Activated CD8-positive, alpha-beta memory T cell treated with anti-CD3 and anti-CD28 coated beads, Interleukin-2, amount 50 U/mL, for 1 hour (primary cell): Measurements from ENCODE around the gene UNC13B.
"Not testable (repeated sequence)": the region's sequence is repeated elsewhere in the genome, so short reads cannot be mapped to it uniquely, and the experiment has no call there.

ENCODE experiments used
- DNase-seq: peaks from one replicate; pipeline ENCODE4 v3.0.0-alpha.2; 2020; ENCODE audit errors: extremely low read depth

Gene UNC13B

DNA sequence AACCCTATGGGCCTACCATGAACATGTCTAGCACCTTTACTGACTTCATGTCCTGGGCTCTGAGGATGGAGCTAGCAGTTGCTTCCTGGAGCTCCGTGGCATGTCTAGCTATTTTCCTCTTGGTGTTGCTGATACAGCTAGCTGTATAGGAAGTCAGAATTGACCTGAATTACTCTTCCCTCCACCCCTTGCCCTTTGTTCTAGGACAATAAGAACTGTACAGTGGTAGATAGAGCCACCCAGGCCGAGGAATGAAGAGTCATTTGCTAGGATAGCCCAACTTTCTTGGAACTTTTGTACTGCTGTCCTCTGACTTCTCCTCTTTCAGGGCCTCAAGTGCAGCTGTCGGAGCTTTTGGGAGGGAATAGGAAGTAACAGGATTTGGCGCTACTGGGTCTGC lies 218.2 kb downstream of the UNC13B start:
- no peak for DNase-seq

DNA sequence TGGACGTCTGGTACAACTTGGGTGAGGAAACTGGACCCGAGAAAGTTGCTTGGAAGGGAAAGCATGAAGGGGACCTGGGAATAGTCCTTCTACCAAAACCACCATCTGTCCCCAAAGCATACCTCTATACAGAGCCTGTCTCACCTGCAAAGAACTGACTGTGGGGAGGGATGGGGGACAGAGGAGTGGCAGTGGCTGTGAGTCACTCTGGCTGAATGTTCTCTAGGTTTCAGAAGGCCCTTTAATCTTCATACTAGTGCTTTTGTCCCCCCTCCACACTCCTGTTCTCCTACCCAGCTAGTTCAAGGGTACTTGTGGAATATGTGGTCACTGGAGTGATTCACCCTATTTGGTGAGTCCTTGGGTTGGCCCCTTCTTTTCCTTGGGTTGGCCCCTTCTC lies 218.8 kb downstream of the UNC13B start:
- no peak for DNase-seq

DNA sequence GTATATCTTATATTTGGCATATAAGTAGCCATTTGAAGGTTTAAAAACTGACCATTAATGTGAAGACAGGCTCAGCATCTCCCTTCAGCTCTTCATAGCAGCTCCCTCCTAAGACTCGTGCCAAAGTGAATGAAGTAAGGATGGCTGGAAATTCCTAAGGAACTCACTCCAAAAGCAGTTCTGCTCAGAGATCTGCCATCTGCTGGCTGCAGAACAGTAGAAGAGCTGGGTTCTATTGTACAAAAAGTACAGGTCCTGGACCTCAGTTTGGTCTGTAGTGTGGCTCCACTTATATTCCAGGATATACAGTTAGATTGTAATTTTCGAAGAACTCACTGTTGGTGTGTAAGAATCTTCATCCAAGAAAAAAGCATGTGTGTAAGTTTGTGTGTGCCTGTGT lies 223.2 kb downstream of the UNC13B start:
- no peak for DNase-seq

DNA sequence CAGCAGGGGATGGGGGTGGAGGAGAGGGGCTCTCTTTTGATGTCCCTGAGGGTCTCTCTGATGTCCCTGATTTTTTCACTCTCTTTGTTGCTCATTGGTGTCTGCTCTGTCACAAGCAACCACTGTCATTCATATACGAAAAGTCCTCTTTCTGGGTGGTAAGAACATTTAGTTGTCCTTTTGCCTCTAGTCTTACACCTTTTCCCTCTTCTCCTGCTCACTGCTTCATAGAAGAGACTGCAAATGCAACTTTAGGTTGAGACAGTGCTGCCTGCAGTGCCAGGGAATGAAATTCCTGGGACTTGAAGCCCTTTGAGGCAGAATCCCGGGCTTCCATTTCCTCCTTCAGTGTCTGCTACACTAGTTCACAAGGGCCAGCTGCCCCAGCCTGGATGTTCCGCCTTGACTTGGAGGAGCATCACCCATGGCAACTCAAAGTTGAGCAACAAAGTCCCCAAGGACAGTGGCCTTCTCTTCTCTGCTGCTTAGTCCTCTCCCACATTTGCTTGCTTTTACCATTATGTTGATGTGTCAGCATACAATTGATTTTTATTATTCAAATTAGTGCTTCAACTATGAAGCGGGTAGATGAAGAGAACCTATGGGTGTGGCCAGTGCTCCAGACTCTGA lies 233.4 kb downstream of the UNC13B start:
- DNase-seq, result no peak

DNA sequence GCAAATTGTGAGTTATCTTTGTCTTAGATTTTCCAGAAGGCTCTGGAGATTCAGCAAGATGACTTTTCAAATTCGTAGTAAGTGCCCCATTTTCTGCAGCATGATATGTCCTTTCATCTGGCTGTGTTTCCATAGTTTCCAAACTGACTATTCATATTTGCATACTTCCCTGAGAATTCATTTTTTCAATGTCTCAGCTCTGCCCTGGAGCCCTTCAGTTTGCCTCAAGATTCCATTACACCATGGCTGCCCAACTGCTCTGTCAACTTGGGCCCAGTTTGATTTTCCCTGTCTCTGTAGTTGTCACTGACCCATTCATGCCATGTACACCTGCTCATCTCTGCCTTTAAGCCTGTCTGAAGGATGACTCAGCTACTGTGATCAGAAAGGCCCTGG lies 233.9 kb downstream of the UNC13B start:
- no peak for DNase-seq

DNA sequence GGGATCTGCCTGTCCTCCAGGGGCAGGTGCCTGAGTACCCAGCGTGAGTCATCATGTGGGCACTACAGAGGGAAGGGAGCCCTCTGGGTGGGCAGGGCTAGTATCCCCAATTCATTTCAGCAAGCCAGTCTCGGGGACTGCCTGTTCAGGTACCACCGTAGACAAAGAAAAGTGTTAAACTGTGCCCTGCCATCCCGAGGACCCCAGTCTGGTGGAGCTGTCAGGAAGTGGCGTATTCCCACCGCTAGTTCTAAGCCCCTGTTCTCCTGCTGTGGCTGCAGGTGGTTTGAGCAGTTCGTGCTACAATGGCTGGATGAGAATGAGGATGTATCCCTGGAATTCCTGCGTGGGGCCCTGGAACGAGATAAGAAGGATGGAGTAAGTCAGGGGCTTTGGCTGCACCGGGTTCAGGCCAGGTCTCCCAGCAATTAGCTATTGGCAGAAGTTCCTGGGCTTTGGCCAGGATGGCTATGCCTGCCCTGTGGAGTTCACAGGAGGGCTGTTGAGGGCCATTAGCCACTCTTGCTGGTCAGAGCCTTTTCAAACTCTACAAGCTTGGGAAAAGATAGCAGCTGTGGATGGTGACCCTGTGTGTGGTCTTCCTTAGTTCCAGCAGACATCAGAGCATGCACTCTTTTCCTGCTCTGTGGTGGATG lies 234.9 kb downstream of the UNC13B start:
- DNase-seq, result no peak

DNA sequence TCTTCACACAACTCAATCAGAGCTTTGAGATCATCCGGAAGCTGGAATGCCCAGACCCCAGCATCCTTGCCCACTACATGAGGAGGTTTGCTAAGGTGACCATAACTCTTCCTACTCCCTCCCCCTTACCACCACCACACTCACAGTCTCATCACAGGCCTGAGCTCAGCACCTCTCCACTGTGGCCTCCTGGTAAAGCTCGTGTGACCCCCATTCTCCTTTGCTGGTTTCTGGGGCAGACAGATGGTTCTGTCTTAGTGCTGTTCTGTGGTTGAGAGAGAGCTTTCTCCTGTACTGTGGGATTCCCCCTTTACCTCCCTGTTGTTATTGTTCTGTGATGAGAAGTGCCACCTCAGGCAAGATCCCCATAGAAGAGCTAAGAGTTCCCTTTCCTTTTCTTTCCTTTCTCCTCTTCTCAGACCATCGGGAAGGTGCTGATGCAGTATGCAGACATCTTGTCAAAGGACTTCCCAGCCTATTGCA lies 235.4 kb downstream of the UNC13B start:
- no peak for DNase-seq

DNA sequence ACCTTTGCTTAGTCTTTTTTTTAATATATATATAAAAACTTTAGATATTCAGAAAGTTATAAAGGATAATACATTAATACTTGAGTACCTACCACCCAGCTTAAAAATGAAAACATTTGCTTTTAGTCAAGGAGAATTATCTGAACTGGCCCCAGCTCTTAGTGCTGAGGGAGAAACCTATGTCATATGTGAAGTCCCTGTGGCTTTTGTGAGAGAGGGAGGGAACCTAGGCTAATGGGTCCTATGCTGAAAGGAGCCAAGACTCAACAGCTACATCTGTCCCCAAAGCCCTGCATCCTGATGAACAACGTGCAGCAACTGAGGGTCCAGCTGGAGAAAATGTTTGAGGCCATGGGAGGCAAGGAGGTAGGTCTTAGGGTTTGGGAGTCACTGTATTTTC lies 236.1 kb downstream of the UNC13B start:
- DNase-seq, result no peak

DNA sequence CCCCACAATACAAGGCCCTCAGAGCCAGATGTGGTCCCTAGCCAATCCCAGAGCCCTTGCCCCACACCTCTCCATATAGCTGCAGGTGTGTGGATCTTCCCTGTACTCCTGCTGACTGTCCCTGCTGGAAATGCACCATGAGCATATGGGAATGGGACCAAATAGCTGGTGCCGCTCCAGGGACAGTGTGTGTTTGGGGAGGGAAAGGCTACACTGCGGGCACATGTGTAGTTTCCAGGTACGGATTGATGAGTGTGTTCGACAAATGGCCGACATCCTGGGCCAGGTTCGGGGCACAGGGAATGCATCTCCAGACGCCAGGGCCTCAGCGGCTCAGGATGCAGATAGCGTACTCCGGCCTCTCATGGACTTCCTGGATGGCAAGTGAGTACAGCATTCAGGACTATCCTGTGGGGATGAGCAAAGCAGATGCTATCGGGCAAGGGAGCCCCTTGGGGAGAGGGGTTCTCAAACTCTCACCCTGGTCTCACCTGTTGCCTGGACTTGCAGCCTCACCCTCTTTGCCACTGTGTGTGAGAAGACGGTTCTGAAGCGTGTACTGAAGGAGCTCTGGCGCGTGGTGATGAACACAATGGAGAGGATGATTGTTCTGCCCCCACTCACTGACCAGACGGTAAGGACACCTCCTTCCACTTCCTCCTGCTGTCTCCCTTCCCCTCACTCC lies 237.0 kb downstream of the UNC13B start:
- DNase-seq, result no peak

DNA sequence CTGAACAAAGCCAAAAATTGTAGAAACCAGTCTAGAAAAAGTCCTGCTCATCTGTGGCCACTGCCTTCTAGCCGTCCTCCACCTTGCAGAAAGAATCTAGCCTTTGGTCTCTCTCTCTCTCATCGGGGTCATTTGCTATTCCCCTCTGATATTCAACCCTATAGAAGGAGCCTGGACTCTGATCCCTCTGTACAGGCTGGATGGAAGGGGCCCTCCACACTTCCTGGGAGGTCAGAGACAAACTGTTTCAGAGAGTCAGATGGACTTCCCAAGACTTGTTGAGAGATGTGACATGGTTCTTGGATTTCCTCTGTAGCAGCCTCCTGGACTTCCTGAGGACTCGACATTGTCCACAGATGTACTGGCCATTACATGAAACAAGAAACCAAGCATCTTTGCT lies 243.1 kb downstream of the UNC13B start:
- DNase-seq, result no peak

DNA sequence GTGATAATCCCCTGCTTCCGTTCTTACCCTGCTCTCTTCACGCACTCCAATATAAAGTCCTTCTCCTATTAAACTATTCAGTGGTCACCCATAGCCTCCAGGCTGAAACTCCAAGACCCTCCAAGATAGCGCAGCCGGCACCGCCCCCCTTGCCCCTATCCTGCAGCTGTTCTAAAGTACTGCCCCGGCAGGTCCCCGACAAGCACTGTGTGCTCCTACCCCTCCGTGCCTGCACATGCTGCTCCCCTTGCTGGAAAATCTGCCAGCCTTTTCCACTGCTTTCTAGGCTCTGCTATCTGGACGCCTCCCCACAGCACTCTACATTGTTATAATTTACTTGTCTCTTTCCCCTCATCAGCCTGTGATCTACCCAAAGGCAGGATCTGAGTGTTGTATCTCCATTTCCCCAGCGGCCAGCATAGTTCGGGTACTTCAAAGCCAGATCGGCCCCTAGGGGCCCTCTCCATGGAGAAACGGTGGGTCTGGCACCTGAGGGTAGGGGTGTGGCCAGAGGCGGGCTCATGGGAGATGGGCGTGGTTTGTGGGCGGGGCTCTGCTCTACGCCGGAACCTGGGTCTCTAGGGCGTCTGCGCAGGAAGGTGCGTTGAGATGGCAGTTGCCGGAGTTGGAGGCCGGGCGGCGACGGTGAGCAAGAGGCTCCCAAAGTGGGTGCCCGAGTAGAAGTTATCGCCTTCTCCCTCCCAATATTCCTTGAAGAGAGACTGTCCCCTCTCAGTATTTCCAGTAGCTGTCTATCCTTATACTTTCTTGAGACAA lies 244.6 kb downstream of the UNC13B start:
- no peak for DNase-seq

DNA sequence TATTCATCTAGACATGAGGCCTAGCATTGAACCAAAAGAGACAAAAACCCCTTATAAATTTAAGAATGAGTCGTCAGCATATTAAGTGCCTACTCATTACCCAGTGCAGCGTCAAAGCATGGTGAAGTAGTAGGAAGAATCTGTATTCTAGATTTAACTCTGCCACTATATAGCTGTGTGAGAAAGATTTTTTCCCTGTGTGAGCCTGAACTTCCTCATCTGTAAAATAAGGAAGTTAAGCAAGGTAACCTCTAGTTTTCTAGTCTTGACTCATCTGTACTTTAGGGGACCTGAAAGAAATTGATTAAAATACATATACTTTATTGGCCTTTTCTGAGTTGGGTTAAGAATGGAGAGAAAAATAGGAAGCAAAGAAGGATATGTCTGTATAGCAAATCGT lies 246.0 kb downstream of the UNC13B start:
- DNase-seq, result no peak

DNA sequence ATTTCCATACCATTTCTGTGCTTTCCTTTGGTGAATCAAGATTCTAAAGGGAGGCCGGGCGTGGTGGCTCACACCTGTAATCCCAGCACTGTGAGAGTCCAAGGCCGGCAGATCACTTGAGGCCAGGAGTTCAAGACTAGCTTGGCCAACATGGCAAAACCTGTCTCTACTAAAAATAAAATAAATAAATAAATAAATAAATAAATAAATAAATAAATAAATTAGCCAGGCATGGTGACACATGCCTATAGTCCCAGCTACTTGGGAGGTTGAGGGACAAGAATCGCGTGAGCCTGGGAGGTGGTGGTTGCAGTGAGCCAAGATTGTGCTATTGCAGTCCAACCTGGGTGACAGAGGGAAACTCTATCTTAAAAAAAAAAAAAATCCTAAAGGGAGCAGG lies 247.6 kb downstream of the UNC13B start:
- not testable (repeated sequence) for DNase-seq

DNA sequence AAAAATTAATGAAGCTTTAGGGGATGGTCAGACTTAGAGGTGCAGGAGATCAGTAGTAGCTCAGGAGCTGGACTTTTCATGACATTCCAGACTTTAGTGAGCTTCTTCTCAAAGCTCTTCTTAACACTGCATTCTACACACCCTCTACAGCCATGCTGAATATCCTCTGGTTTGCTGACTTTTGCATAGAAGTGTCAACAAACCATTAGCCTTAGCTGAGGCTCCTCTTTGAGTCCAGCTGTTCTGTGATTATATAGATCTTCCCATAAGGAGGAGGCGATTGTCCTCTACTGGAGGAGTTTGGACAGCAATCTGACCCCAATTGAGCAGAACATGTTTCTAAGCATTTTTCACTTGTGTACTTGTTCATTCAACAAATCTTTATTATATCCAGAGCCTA lies 253.1 kb downstream of the UNC13B start:
- DNase-seq, result no peak

DNA sequence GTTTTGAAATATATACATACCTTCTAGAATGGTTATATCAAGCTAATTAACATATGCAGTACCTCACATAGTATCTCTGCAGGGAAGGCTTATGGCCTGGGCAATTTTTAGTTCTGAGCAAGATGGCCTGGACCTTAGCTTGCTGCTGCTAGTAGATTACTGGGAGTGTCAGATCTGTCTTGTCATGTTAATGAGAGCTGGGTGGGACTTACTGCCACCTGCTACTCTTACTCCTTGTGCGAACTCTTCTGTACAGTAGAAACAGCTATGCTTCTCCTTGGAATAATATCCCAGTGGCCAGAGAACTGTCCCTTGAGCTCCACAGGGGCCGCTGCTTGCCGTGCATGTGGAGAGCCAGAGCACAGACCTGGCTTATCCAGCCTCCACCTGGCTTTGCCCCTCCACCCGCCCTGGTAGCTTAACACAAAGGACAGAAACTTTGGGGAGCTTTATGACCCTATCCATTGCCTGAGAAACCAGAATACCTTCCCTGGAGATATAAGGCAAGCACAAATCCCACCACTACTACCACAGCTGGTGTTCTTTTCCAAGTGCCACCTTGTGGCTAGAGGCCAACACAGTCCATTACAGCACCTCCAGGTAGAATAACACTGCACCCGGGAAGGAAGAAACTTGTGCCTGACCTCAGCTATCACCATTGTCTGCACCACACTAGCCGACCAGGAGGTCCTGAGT lies 253.7 kb downstream of the UNC13B start:
- no peak for DNase-seq

DNA sequence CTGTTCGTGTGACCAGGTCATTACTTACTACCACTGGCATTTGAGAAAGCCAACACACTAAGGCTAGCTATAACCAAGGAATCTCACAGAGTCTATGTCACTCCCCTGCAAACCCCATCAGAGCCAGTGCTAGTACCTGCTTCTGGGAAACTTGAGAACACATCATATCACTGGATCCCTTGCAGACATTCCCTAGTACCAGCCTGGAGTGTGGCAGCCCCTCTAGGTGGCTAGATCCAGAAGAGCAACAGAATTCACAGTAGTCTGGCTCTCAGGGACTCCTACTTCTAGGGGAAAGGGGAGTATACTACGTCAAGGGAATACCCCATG lies 254.3 kb downstream of the UNC13B start:
- DNase-seq, result no peak

DNA sequence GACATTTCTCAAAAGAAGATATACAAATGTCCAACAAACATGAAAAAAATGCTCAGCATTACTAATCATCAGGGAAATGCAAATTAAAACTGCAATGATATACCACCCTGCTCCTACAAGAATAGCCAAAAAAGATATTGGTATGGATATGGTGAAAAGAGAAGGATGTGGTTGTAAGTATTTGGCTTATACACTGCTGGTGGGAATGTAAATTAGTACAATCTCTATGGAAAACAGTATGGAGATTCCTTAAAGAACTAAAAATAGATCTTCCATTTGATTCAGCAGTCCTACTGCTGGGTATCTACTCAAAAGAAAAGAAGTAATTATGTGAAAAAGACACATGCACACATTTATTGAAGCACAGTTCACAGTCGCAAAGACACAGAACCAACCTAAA lies 260.5 kb downstream of the UNC13B start:
- no peak for DNase-seq

DNA sequence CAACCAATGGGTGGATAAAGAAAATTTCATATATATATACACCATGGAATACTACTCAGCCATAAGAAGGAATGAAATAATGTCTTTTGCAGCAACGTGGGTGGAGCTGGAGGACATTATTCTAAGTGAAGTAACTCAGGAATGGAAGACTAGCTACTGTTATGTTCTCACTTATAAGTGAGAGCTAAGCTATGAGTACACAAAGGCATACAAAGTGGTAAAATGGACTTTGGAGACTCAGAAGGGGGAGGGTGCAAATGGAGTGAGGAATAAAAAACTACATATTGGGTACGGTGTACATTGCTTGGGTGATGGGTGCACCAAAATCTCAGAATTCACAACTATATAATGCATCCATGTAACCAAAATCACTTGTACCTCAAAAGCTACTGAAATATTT lies 260.9 kb downstream of the UNC13B start:
- DNase-seq, result no peak

DNA sequence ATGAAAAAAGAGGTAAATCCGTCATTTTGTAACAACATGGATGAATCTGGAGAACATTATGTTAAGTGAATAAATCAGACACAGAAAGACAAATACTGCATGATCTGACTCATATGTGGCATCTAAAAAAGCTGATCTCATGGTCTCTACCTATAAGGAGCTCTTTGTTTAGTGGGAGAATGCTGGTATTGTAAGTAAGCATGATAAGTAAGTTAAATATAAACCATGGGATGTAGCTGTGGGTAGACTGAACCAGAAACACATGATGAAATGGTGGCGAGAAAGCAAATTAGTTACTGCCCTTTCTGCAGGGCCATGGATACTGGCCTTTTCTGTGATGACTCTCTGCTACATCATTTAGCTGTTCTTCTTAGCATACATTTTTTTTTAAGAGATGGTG lies 261.7 kb downstream of the UNC13B start:
- DNase-seq, result no peak

DNA sequence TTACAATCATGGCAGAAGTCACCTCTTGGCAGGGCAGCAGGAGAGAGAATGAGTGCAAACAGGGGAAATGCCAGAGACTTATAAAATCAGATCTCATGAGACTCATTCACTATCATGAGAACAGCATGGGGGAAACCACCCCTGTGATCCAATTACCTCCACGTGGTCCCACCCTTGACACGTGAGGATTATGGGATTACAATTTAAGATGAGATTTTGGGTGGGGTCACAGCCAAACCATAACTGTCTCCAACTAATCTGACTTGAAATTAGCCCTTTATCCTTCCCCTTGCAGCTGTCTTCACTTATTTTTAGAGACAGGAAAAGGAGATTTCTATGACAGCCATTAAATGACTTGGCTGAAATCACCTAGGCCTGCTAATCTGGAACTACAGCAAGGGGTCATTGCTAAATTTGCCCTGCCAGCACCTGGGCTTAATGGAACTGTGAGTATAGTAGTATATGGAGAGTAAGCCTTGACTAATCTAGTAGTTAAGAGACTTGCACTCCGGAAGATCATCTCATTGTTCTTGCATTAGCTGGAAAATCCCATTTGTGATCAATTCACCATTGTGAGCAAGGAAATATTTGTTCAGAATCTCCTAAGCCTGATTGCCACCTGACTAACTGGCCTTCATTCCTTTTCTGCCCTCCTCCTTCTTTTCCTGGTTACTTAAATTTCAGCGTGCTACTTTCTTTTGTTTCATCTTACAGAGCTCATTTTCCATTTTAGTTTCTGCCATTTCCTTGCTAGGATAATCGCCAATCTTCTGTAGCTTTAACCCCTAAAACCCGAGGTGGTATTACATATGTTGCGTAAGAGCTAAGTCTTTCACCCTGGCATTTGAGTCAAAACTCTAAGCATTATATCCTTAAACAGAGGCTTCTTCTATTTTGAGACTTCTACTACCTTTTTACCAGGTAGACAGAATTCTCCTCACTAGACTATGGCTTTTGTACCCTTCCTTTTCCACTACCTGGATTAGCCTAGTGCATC lies 262.8 kb downstream of the UNC13B start:
- DNase-seq, result no peak

DNA sequence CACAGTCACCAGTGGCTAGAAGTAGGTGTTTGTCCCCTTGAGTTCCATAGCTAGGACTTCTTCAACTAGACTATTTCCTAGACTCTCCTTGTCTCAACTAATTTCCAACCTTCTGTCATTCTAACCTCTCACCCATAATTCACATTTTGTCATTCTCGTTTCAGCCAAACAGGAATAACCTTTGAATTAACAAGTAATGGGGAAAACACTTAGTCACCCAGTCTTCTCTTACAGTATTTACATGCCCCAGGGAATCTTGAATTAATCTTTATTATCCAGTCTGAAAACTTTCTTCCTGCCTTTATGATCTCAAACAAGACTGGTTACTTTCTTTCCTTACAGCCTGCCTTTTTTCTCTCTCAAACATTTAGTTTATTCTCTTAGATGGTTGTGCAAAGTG lies 264.8 kb downstream of the UNC13B start:
- DNase-seq, result no peak
